CD4-positive, alpha-beta T cell (primary cell): ENCODE measurements around the gene SART3. TPM values are rescaled to one million over a fixed set of nuclear protein-coding genes. Genes with fewer than 3 reads are reported as not detected.

ENCODE experiments used
- ATAC-seq: fragments of 200-7000 bp; cut with Tn5 transposase; one replicate; pipeline ENCODE4 v1.10.0; 2022; ENCODE audit warnings: mild to moderate bottlenecking; ENCODE audit not compliant: poor library complexity
- CTCF ChIA-PET: fragments of 350-600 bp; sonication (Branson Sonifier 250); formaldehyde crosslinking; loops from one replicate; lab custom pipeline; 2021; ENCODE audit warnings: antibody characterized with exemption, inconsistent platforms; lab: Charles Lee
- POLR2A ChIA-PET: fragments of 350-600 bp; sonication (Branson Sonifier 250); formaldehyde crosslinking; loops from one replicate; lab custom pipeline; 2021; ENCODE audit warnings: antibody characterized with exemption, inconsistent platforms; lab: Charles Lee
- DNase-seq, 14 experiments: peaks; one replicate each; pipeline ENCODE4 v3.0.0-alpha.2; 2013 to 2020; ENCODE audit warnings: mixed read lengths in 2 of 14
- H3K27ac ChIP-seq, 2 donors: one replicate each; pipeline versions ENCODE4 v1.5.1 to v1.7.0; 2013; ENCODE audit warnings: low read length in 2 of 2, low read depth in 1 of 2, mild to moderate bottlenecking in 1 of 2
- H3K27me3 ChIP-seq, 2 experiments: 1 replicate in 1 of 2; 2 replicates in 1 of 2; pipeline versions ENCODE4 v1.6.1 to v1.7.0; 2013; ENCODE audit warnings: low read length in 2 of 2, control low read depth in 1 of 2, mild to moderate bottlenecking in 1 of 2, moderate library complexity in 1 of 2; ENCODE audit not compliant: insufficient read depth in 2 of 2, control insufficient read depth in 1 of 2
- H3K36me3 ChIP-seq: one replicate; pipeline ENCODE4 v1.6.1; 2013; ENCODE audit warnings: low read length, control low read depth; ENCODE audit not compliant: insufficient read depth
- H3K4me1 ChIP-seq: one replicate; pipeline ENCODE4 v1.6.1; 2013; ENCODE audit warnings: low read length, control low read depth; ENCODE audit not compliant: insufficient read depth
- H3K4me3 ChIP-seq: one replicate; pipeline ENCODE4 v1.5.1; 2013; ENCODE audit warnings: mild to moderate bottlenecking, low read length, moderate library complexity
- H3K9me3 ChIP-seq, 2 experiments: 1 replicate in 1 of 2; 2 replicates in 1 of 2; pipeline versions ENCODE4 v1.6.1 to v1.7.0; 2013; ENCODE audit warnings: low read length in 2 of 2, mild to moderate bottlenecking in 2 of 2, control low read depth in 1 of 2, moderate library complexity in 1 of 2; ENCODE audit not compliant: control insufficient read depth in 1 of 2, insufficient read depth in 1 of 2
- H3K27ac Mint-ChIP-seq: one replicate; pipeline ENCODE4 v1.8.0; 2020; ENCODE audit warnings: mixed read lengths
- H3K27me3 Mint-ChIP-seq: one replicate; pipeline ENCODE4 v1.8.0; 2021; ENCODE audit warnings: mixed read lengths
- H3K36me3 Mint-ChIP-seq: one replicate; pipeline ENCODE4 v1.8.0; 2021; ENCODE audit warnings: low read depth, mixed read lengths
- H3K4me1 Mint-ChIP-seq: one replicate; pipeline ENCODE4 v1.8.0; 2021; ENCODE audit warnings: low read depth, mixed read lengths
- H3K4me3 Mint-ChIP-seq: one replicate; pipeline ENCODE4 v1.8.0; 2020; ENCODE audit warnings: mild to moderate bottlenecking, mixed read lengths
- H3K9me3 Mint-ChIP-seq: one replicate; pipeline ENCODE4 v1.8.0; 2020; ENCODE audit warnings: mixed read lengths
- CTCF ChIP-seq: fragments of 200-600 bp; IDR thresholded peaks from one replicate; pipeline ENCODE4 v1.8.0; 2022; ENCODE audit warnings: antibody characterized with exemption, mild to moderate bottlenecking
- intact Hi-C, 2 experiments: fragments of 100-400 bp; cut with DNase I in 1 of 2; cut with micrococcal nuclease in 1 of 2; formaldehyde crosslinking; loops; one replicate each; pipeline versions ENCODE4 v1.15.1 to v1.9.0; 2023 to 2025; cut with DNase I, micrococcal nuclease
- total RNA-seq, 174 experiments: library from RNA in 2 of 174; stranded (reverse) in 2 of 174; gene quantifications; one replicate each; pipeline ENCODE4 v1.2.3 and lab custom pipeline; 2021 to 2026

The SART3 gene
- total RNA-seq, 2 experiments from 2014 or later = 95.1 to 104 TPM

- Histone ChIP-seq H3K27me3 (no peaks in the 10 kb centered on the region), H3K36me3 (no peaks in the 10 kb centered on the region), H3K27ac (no peak overlapping the region), H3K9me3 (no peaks in the 10 kb centered on the region), H3K4me1 (no peaks in the 10 kb centered on the region), H3K4me3 (no peak overlapping the region)
- no peak for ATAC-seq
- no peaks in the 10 kb centered on the region for H3K27me3 Mint-ChIP-seq
- no peak overlapping the region for H3K27ac Mint-ChIP-seq
- POLR2A ChIA-PET = no interaction called here
- H3K4me1 Mint-ChIP-seq = no peaks in the 10 kb centered on the region
- no peaks in the 10 kb centered on the region for H3K9me3 Mint-ChIP-seq
- no peaks in the 10 kb centered on the region for H3K36me3 Mint-ChIP-seq
- H3K4me3 Mint-ChIP-seq = no peak overlapping the region
- CTCF ChIA-PET = no interaction called here
- TF ChIP-seq CTCF = no peak
- DNase-seq = no peak
- intact Hi-C loops = no loop called here
Observed at GRCh38 chr12:108589840-108590229, 28.9 kb upstream of the SART3 start.

- Mint-ChIP-seq H3K9me3 (no peaks in the 10 kb centered on the region), H3K4me1 (no peaks in the 10 kb centered on the region), H3K36me3 (no peaks in the 10 kb centered on the region), H3K27ac (no peak overlapping the region), H3K27me3 (no peaks in the 10 kb centered on the region), H3K4me3 (no peak overlapping the region)
- Histone ChIP-seq H3K4me1 (no peaks in the 10 kb centered on the region), H3K36me3 (no peaks in the 10 kb centered on the region), H3K4me3 (no peak overlapping the region), H3K27me3 (no peaks in the 10 kb centered on the region), H3K9me3 (no peaks in the 10 kb centered on the region), H3K27ac (no peak overlapping the region)
- ChIA-PET POLR2A (no interaction called here), CTCF (no interaction called here)
- intact Hi-C loops = no loop called here
- TF ChIP-seq CTCF = no peak
- ATAC-seq = no peak
- no peak for DNase-seq
Observed at GRCh38 chr12:108589028-108589839, 28.3 kb upstream of the SART3 start.

GRCh38 chr12:108587826-108588225 is 26.9 kb upstream of the SART3 start:
- CTCF ChIA-PET = no interaction called here
- no peak for ATAC-seq
- H3K4me1 Mint-ChIP-seq = no peaks in the 10 kb centered on the region
- intact Hi-C loops = no loop called here
- no peaks in the 10 kb centered on the region for H3K36me3 ChIP-seq
- POLR2A ChIA-PET = no interaction called here
- no peaks in the 10 kb centered on the region for H3K9me3 Mint-ChIP-seq
- no peak for DNase-seq
- H3K9me3 ChIP-seq = no peaks in the 10 kb centered on the region
- no peaks in the 10 kb centered on the region for H3K27me3 Mint-ChIP-seq
- H3K27me3 ChIP-seq = no peaks in the 10 kb centered on the region
- no peak overlapping the region for H3K4me3 Mint-ChIP-seq
- H3K4me3 ChIP-seq = no peak overlapping the region
- no peak overlapping the region for H3K27ac Mint-ChIP-seq
- TF ChIP-seq CTCF = no peak
- no peaks in the 10 kb centered on the region for H3K4me1 ChIP-seq
- no peak overlapping the region for H3K27ac ChIP-seq
- no peaks in the 10 kb centered on the region for H3K36me3 Mint-ChIP-seq
